Tibial nerve (tissue), 4 donors: ENCODE data around the gene GLRX5. TPM values are rescaled to one million over a fixed set of nuclear protein-coding genes. Genes with fewer than 3 reads are reported as not detected.

Experiments
- DNase-seq, 2 donors: peaks; one replicate each; pipeline ENCODE4 v3.0.0-alpha.2; 2019; ENCODE audit warnings: low spot score in 2 of 2
- H3K27ac ChIP-seq, 4 donors: fragments of 200-600 bp; sonication (generic) in 3 of 4; one replicate each; pipeline ENCODE4 v1.5.1; 2017 to 2019; ENCODE audit warnings: mild to moderate bottlenecking in 1 of 4
- H3K27me3 ChIP-seq, 2 donors: fragments of 200-600 bp; sonication (generic) in 1 of 2; one replicate each; pipeline versions ENCODE4 v1.5.1 to v1.6.0; 2017 to 2019
- H3K36me3 ChIP-seq, 3 donors: fragments of 200-600 bp; sonication (generic); one replicate each; pipeline ENCODE4 v1.5.1; 2018 to 2019
- H3K4me1 ChIP-seq, 4 donors: fragments of 200-600 bp; sonication (generic) in 3 of 4; one replicate each; pipeline ENCODE4 v1.5.1; 2017 to 2019
- H3K4me3 ChIP-seq, 4 donors: fragments of 200-600 bp; sonication (generic) in 3 of 4; one replicate each; pipeline ENCODE4 v1.5.1; 2017 to 2019; ENCODE audit warnings: mild to moderate bottlenecking in 1 of 4, moderate library complexity in 1 of 4
- H3K9me3 ChIP-seq, 4 donors: fragments of 200-600 bp; sonication (generic) in 3 of 4; one replicate each; pipeline ENCODE4 v1.5.1; 2017 to 2019
- CTCF ChIP-seq, 5 experiments: fragments of 200-600 bp in 3 of 5; fragments of 450-650 bp in 2 of 5; sonication (generic) in 3 of 5; IDR thresholded peaks; one replicate each; pipeline ENCODE4 v1.5.1; 2016 to 2019; ENCODE audit warnings: antibody characterized with exemption in 5 of 5, mild to moderate bottlenecking in 3 of 5, moderate library complexity in 2 of 5
- EP300 ChIP-seq, 2 donors: sonication (generic); formaldehyde crosslinking; IDR thresholded peaks; one replicate each; pipeline ENCODE4 v1.6.1; 2017; ENCODE audit warnings: antibody characterized with exemption in 2 of 2, mild to moderate bottlenecking in 1 of 2
- POLR2A ChIP-seq, 2 donors: fragments of 450-650 bp; IDR thresholded peaks; one replicate each; pipeline ENCODE4 v1.6.1; 2017; ENCODE audit warnings: antibody characterized with exemption in 2 of 2, mild to moderate bottlenecking in 2 of 2, moderate library complexity in 2 of 2
- WGBS, 2 donors: methylation state at CpG; one replicate each; pipeline ENCODE4 v1.1.5; 2018; 5-methylcytosine and 5-hydroxymethylcytosine counted together
- total RNA-seq, 4 donors: library from RNA; depleted of rRNA; stranded (reverse); fragments of >200 nt; gene quantifications; one replicate each; pipeline ENCODE4 v1.1.0, GENCODE V29; 2016

The GLRX5 gene
- total RNA-seq, 4 donors from 2014 or later = 26.4 to 44.7 (median 34.6) TPM

GRCh38 chr14:95515596-95516552 is 19.0 kb upstream of the GLRX5 start:
- peak overlapping the region; percentile 49 to 87 (median 83) for H3K4me3 ChIP-seq
- TF ChIP-seq EP300 (IDR thresholded peaks at IDR 0.05) (peak in 1 of 2 donors; percentile 50), CTCF (IDR thresholded peaks at IDR 0.05) (peak; percentile 25 to 66 (median 32)), POLR2A (IDR thresholded peaks at IDR 0.05) (no peak)
- 1 to 2% methylated on average over 29 to 32 of the region's 50 CpGs for WGBS, 2 donors
- H3K9me3 ChIP-seq = no peaks in the 10 kb centered on the region
- H3K4me1 ChIP-seq = peaks cover 0 to 89% (median 70%) of the 10 kb centered on the region in 4 donors
- H3K27me3 ChIP-seq = no peaks in the 10 kb centered on the region
- peak overlapping the region; percentile 75 to 96 (median 96) for H3K27ac ChIP-seq
- H3K36me3 ChIP-seq = no peaks in the 10 kb centered on the region
- DNase-seq = peak in 1 of 2 donors; percentile 49

GRCh38 chr14:95516554-95517181 is 18.2 kb upstream of the GLRX5 start, which contains the start of gene SYNE3:
Gene SYNE3 (minus strand): TSS chr14:95516650. CDS start chr14:95475821, 40,829 bp downstream.
- Histone ChIP-seq H3K27ac (peak within 1 kb of the TSS; percentile 75 to 96 (median 96)), H3K27me3 (no peaks in the 10 kb centered on the region), H3K4me3 (peak within 1 kb of the TSS; percentile 49 to 87 (median 83)), H3K36me3 (no peaks in the 10 kb centered on the region), H3K4me1 (peaks cover 0 to 89% (median 69%) of the 10 kb centered on the region in 4 donors), H3K9me3 (no peaks in the 10 kb centered on the region)
- TF ChIP-seq CTCF (IDR thresholded peaks at IDR 0.05) = no peak
- TF ChIP-seq POLR2A (IDR thresholded peaks at IDR 0.05) = peak in 1 of 2 donors; percentile 9
- no peak for TF ChIP-seq EP300 (IDR thresholded peaks at IDR 0.05)
- peak in 1 of 2 donors; percentile 49 for DNase-seq
- WGBS, 2 donors = 4 to 8% methylated on average over 12 to 43 of the region's 60 CpGs

GRCh38 chr14:95518045-95518751 is 16.7 kb upstream of the GLRX5 start:
- peaks cover 0 to 85% (median 71%) of the 10 kb centered on the region in 4 donors for H3K4me1 ChIP-seq
- no peak overlapping the region for H3K4me3 ChIP-seq
- H3K27ac ChIP-seq = peak overlapping the region in 3 of 4 donors; percentile 28 to 96 (median 95)
- H3K9me3 ChIP-seq = no peaks in the 10 kb centered on the region
- no peaks in the 10 kb centered on the region for H3K36me3 ChIP-seq
- no peak for DNase-seq
- TF ChIP-seq EP300 (IDR thresholded peaks at IDR 0.05) = peak in 1 of 2 donors; percentile 42
- no peak for TF ChIP-seq POLR2A (IDR thresholded peaks at IDR 0.05)
- no peak for TF ChIP-seq CTCF (IDR thresholded peaks at IDR 0.05)
- WGBS, 2 donors = 67 to 69% methylated on average over 8 of the region's 8 CpGs
- H3K27me3 ChIP-seq = no peaks in the 10 kb centered on the region

- Histone ChIP-seq H3K4me1 (peaks cover 0 to 83% (median 70%) of the 10 kb centered on the region in 4 donors), H3K27ac (peak overlapping the region; percentile 25 to 96 (median 72)), H3K27me3 (no peaks in the 10 kb centered on the region), H3K36me3 (no peaks in the 10 kb centered on the region), H3K9me3 (no peaks in the 10 kb centered on the region), H3K4me3 (no peak overlapping the region)
- WGBS, 2 donors = 17 to 28% methylated on average over 6 of the region's 6 CpGs
- DNase-seq = peak; percentile 72 to 89
- peak; percentile 80 to 94 for TF ChIP-seq EP300 (IDR thresholded peaks at IDR 0.05)
- TF ChIP-seq CTCF (IDR thresholded peaks at IDR 0.05) = no peak
- TF ChIP-seq POLR2A (IDR thresholded peaks at IDR 0.05) = no peak
Observed at GRCh38 chr14:95519699-95520098, 15.2 kb upstream of the GLRX5 start.
